Calu3 (cell line): ENCODE results near the gene E4F1. TPM values are rescaled to one million over a fixed set of nuclear protein-coding genes. Genes with fewer than 3 reads are reported as not detected.

Experiments used
- BruUV-seq: library from RNA; stranded (reverse); fragments of 400-500 nt; replicated peaks from 2 replicates; lab custom pipeline; 2021; lab: Mats Ljungman, UMichigan
- CTCF ChIA-PET: fragments of 300-600 bp; sonication (Branson Sonifier 250); formaldehyde crosslinking; loops from one replicate; lab custom pipeline; 2022; ENCODE audit warnings: antibody characterized with exemption; lab: Charles Lee
- DNase-seq: peaks from one replicate; pipeline ENCODE4 v3.0.0; 2022
- H3K27ac Mint-ChIP-seq: one replicate; pipeline ENCODE4 v1.8.0; 2022; ENCODE audit warnings: mixed read lengths; ENCODE audit not compliant: unreplicated experiment
- H3K27me3 Mint-ChIP-seq: one replicate; pipeline ENCODE4 v1.8.0; 2022; ENCODE audit warnings: mixed read lengths; ENCODE audit not compliant: unreplicated experiment
- H3K36me3 Mint-ChIP-seq: one replicate; pipeline ENCODE4 v1.8.0; 2022; ENCODE audit warnings: mild to moderate bottlenecking, moderate library complexity, mixed read lengths; ENCODE audit not compliant: insufficient read depth, unreplicated experiment
- H3K4me1 Mint-ChIP-seq: one replicate; pipeline ENCODE4 v1.8.0; 2022; ENCODE audit warnings: mild to moderate bottlenecking, low read depth, mixed read lengths; ENCODE audit not compliant: unreplicated experiment
- H3K4me3 Mint-ChIP-seq: one replicate; pipeline ENCODE4 v1.8.0; 2022; ENCODE audit warnings: mild to moderate bottlenecking, low read depth, moderate library complexity, mixed read lengths; ENCODE audit not compliant: unreplicated experiment
- H3K9me3 Mint-ChIP-seq: one replicate; pipeline ENCODE4 v1.8.0; 2022; ENCODE audit warnings: low read depth, mixed read lengths; ENCODE audit not compliant: unreplicated experiment
- intact Hi-C: fragments of 100-400 bp; cut with micrococcal nuclease; formaldehyde crosslinking; loops from one replicate; pipeline ENCODE4 v1.10.0; 2022; ENCODE audit not compliant: unreplicated experiment
- total RNA-seq: library from RNA; stranded (reverse); gene quantifications from 2 replicates; pipeline ENCODE4 v1.2.3, GENCODE V29; 2022
- TF ChIP-seq, protein P1 (sequence below): fragments of 200-600 bp; IDR thresholded peaks from one replicate; pipeline ENCODE4 v1.8.0; 2022; ENCODE audit warnings: antibody characterized with exemption; ENCODE audit not compliant: unreplicated experiment

Gene E4F1
- total RNA-seq, 1 experiment from 2014 or later = 35.4 TPM

DNA sequence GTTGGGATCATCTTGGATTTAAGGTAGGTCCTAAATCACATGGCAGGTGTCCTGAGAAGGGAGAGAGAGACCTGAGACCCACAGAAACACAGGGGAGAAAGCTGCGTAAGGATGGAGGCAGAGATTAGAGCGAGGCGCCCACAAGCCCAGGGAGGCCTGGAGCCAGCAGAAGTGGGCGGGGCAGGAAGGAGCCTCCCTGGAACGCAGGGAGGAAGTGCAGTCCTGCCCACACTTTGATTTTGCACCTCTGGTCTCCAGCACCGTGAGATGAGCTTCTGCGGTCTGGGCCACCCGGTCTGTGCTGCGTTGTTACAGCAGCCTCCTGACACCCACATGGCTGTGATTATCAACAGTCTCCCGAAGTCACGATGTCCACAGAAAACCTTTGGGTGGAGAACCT is 19.2 kb downstream of the E4F1 start:
- no peak for DNase-seq
- H3K4me1 Mint-ChIP-seq = no peaks in the 10 kb centered on the region
- H3K4me3 Mint-ChIP-seq = no peak overlapping the region
- TF ChIP-seq, protein P1, sequence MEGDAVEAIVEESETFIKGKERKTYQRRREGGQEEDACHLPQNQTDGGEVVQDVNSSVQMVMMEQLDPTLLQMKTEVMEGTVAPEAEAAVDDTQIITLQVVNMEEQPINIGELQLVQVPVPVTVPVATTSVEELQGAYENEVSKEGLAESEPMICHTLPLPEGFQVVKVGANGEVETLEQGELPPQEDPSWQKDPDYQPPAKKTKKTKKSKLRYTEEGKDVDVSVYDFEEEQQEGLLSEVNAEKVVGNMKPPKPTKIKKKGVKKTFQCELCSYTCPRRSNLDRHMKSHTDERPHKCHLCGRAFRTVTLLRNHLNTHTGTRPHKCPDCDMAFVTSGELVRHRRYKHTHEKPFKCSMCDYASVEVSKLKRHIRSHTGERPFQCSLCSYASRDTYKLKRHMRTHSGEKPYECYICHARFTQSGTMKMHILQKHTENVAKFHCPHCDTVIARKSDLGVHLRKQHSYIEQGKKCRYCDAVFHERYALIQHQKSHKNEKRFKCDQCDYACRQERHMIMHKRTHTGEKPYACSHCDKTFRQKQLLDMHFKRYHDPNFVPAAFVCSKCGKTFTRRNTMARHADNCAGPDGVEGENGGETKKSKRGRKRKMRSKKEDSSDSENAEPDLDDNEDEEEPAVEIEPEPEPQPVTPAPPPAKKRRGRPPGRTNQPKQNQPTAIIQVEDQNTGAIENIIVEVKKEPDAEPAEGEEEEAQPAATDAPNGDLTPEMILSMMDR = no peak
- intact Hi-C loops = no loop called here
- BruUV-seq = no TSS peak
- peaks cover 70% of the 10 kb centered on the region for H3K36me3 Mint-ChIP-seq
- H3K27me3 Mint-ChIP-seq = no peaks in the 10 kb centered on the region
- CTCF ChIA-PET = no interaction called here
- H3K27ac Mint-ChIP-seq = peak overlapping the region; percentile 60
- no peaks in the 10 kb centered on the region for H3K9me3 Mint-ChIP-seq

DNA sequence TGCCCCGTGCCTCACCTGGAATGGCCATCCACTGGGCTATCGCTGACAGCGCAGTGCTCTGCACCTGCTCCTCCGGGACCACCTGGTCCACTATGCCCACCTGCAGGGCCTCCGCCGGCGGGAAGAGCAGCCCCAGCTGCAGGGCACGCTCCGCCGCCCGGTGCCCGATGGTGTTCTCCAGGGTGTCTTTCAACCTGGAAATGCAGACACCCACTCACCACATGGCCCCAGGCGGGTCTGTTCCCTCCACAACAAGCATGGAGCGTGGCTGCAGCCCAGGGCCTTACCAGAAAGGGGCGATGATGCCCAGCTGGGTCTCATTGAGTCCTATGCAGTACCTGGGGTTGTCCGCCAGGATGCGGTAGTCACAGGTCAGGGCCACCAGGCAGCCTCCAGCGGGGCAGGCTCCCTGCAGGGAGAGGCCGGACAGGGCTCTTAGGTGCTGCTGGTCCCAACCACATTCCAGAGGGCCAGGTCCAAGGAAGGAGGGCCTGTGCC is 19.7 kb downstream of the E4F1 start:
- H3K4me3 Mint-ChIP-seq = no peak overlapping the region

DNA sequence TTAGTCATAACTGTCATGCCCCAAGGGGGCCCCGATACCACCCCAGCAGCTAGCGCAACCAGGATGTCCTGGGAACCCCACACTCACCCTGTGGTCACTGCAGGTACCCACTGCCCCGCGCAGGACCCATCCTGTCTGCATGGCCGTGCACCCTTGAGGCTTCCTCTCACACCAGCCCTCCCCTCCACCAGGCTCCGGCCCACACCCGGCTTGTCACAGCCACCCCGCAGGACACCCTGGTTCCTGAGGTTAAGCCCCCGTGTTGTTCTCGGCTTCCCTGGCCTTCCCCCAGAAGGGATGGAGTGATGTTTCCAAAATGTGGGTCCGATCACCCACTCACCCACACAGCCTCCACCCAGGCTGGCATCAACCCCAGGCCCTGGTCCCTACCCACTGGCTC is 20.4 kb downstream of the E4F1 start:
- TF ChIP-seq, protein P1 = no peak
- Mint-ChIP-seq H3K27me3 (no peaks in the 10 kb centered on the region), H3K36me3 (peaks cover 71% of the 10 kb centered on the region), H3K4me1 (no peaks in the 10 kb centered on the region), H3K27ac (no peak overlapping the region), H3K4me3 (no peak overlapping the region), H3K9me3 (no peaks in the 10 kb centered on the region)
- no peak for DNase-seq
- intact Hi-C loops = no loop called here
- CTCF ChIA-PET = no interaction called here
- no TSS peak for BruUV-seq

More for the DNA sequence above, 19.7 kb downstream of the E4F1 start:
- BruUV-seq = no TSS peak
- H3K36me3 Mint-ChIP-seq = peaks cover 70% of the 10 kb centered on the region
- H3K9me3 Mint-ChIP-seq = no peaks in the 10 kb centered on the region
- TF ChIP-seq, protein P1 = no peak
- no peak for DNase-seq
- no peaks in the 10 kb centered on the region for H3K4me1 Mint-ChIP-seq
- H3K27me3 Mint-ChIP-seq = no peaks in the 10 kb centered on the region
- CTCF ChIA-PET = no interaction called here
- intact Hi-C loops = no loop called here
- no peak overlapping the region for H3K27ac Mint-ChIP-seq

DNA sequence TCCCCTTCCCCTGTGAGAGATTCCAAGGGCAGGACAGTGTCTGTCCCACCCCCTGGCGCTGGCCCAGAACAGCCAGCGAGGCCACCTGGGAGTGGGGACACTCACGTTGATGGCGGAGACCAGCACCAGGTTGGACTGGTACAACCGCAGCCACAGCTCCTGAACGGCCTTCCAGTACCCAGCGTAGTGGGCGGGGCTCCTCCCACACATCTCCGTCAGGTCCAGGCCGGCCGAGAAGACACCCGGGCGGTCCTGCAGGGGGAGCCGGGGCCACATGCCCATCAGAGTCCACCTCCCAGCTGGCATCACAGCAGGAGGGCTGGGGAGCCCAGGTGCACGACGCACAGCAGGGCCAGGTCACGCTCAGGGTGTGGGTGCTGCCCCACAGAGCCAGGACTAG is 20.9 kb downstream of the E4F1 start:
- H3K36me3 Mint-ChIP-seq = peaks cover 72% of the 10 kb centered on the region
- no TSS peak for BruUV-seq
- no peaks in the 10 kb centered on the region for H3K27me3 Mint-ChIP-seq
- CTCF ChIA-PET = no interaction called here
- TF ChIP-seq, protein P1 = no peak
- H3K4me1 Mint-ChIP-seq = no peaks in the 10 kb centered on the region
- intact Hi-C loops = no loop called here
- no peak overlapping the region for H3K4me3 Mint-ChIP-seq
- no peaks in the 10 kb centered on the region for H3K9me3 Mint-ChIP-seq
- no peak for DNase-seq
- H3K27ac Mint-ChIP-seq = no peak overlapping the region
